ENCODE data around the gene LAMA2.

LAMA2 gene

GRCh38 chr6:129335792-129336191 lies 452.9 kb downstream of the LAMA2 start:
- no peak for DNase-seq

- DNase-seq, result no peak
Measured at GRCh38 chr6:129338683-129339082, 455.7 kb downstream of the LAMA2 start.

- no peak for DNase-seq
Measured at GRCh38 chr6:129340983-129341382, 458.0 kb downstream of the LAMA2 start.

- no peak for DNase-seq
Measured at GRCh38 chr6:129342243-129342642, 459.3 kb downstream of the LAMA2 start.

GRCh38 chr6:129342796-129343195 lies 459.9 kb downstream of the LAMA2 start:
- no peak for DNase-seq

GRCh38 chr6:129344379-129344778 lies 461.4 kb downstream of the LAMA2 start:
- DNase-seq, result no peak

GRCh38 chr6:129345890-129346289 lies 463.0 kb downstream of the LAMA2 start:
- no peak for DNase-seq

- no peak for DNase-seq
Measured at GRCh38 chr6:129346964-129347363, 464.0 kb downstream of the LAMA2 start.

- DNase-seq, result no peak
Measured at GRCh38 chr6:129350278-129350677, 467.3 kb downstream of the LAMA2 start.

- no peak for DNase-seq
Measured at GRCh38 chr6:129351807-129352206, 468.9 kb downstream of the LAMA2 start.

GRCh38 chr6:129353067-129353466 lies 470.1 kb downstream of the LAMA2 start:
- DNase-seq, result no peak

GRCh38 chr6:129356129-129356528 lies 473.2 kb downstream of the LAMA2 start:
- DNase-seq, result no peak

- DNase-seq, result no peak
Measured at GRCh38 chr6:129359811-129360681, 477.1 kb downstream of the LAMA2 start.

- no peak for DNase-seq
Measured at GRCh38 chr6:129360682-129360955, 477.7 kb downstream of the LAMA2 start.

GRCh38 chr6:129364037-129364436 lies 481.1 kb downstream of the LAMA2 start:
- DNase-seq, result no peak

GRCh38 chr6:129364767-129365166 lies 481.8 kb downstream of the LAMA2 start:
- no peak for DNase-seq

GRCh38 chr6:129368076-129368475 lies 485.1 kb downstream of the LAMA2 start:
- DNase-seq, result no peak

GRCh38 chr6:129368970-129369369 lies 486.0 kb downstream of the LAMA2 start:
- no peak for DNase-seq

GRCh38 chr6:129369737-129370136 lies 486.8 kb downstream of the LAMA2 start:
- no peak for DNase-seq

- peak; percentile 27 to 30 for DNase-seq
Measured at GRCh38 chr6:129370268-129370916, 487.5 kb downstream of the LAMA2 start.

GRCh38 chr6:129381885-129382284 lies 498.9 kb downstream of the LAMA2 start:
- no peak for DNase-seq

- DNase-seq, result no peak
Measured at GRCh38 chr6:129382916-129383315, 500.0 kb downstream of the LAMA2 start.

- no peak for DNase-seq
Measured at GRCh38 chr6:129385117-129385516, 502.2 kb downstream of the LAMA2 start.

GRCh38 chr6:129390900-129391299 lies 508.0 kb downstream of the LAMA2 start:
- DNase-seq, result no peak

- DNase-seq, result no peak
Measured at GRCh38 chr6:129393654-129394053, 510.7 kb downstream of the LAMA2 start.

All from stimulated activated CD4-positive, alpha-beta T cell treated with anti-CD3 and anti-CD28 coated beads, Interleukin-4, amount 100 ng/mL, for 4 hours (primary cell).